GM10248 (cell line): ENCODE measurements around the gene CPLANE1.
"Not testable (repeated sequence)": the region's sequence is repeated elsewhere in the genome, so short reads cannot be mapped to it uniquely, and the experiment has no call there.

ENCODE experiments used
- CTCF ChIA-PET: fragments of 300-600 bp; sonication (Branson Sonifier 250); formaldehyde crosslinking; extraction: SDS; loops from one replicate; lab custom pipeline; 2021; ENCODE audit warnings: antibody characterized with exemption; lab: Yijun Ruan, JAX
- POLR2A ChIA-PET: fragments of 350-650 bp; sonication (Branson Sonifier 250); formaldehyde crosslinking; extraction: SDS; loops from one replicate; lab custom pipeline; 2020; ENCODE audit warnings: antibody characterized with exemption; lab: Yijun Ruan, JAX
- DNase-seq: peaks from one replicate; pipeline ENCODE4 v3.0.0; 2012; ENCODE audit errors: extremely low spot score
- TF ChIP-seq, protein P1 (sequence below): IDR thresholded peaks from 2 replicates; pipeline ENCODE4 v1.5.1; 2012; ENCODE audit warnings: mild to moderate bottlenecking, low read depth; ENCODE audit errors: extremely low read depth, missing control alignments, control extremely low read depth

The CPLANE1 gene

DNA sequence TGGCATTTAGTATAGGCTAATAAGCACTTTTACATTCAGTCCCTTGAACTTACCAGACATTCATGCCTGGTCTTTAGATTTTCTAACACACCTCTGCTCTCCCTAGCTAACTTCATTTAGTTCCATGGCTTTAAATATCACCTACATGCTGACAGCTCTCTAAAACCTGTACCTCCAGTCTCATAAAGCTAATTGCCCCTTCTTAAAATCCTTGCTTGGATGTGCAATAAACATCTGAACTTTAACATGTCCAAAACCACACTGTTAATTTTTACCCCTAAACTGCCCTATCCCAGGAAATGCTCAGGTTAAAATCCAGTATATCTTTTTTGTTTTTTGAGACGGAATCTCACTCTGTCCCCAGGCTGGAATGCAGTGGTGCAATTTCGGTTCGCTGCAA lies 139.8 kb downstream of the CPLANE1 start:
- DNase-seq = no peak
- CTCF ChIA-PET = interaction anchor here (0.8 to 1.4 kb wide), 2 partner anchors 10 to 11 kb away, joined by 3 to 4 read pairs; no protein-coding TSS in a partner anchor
- TF ChIP-seq, protein P1, sequence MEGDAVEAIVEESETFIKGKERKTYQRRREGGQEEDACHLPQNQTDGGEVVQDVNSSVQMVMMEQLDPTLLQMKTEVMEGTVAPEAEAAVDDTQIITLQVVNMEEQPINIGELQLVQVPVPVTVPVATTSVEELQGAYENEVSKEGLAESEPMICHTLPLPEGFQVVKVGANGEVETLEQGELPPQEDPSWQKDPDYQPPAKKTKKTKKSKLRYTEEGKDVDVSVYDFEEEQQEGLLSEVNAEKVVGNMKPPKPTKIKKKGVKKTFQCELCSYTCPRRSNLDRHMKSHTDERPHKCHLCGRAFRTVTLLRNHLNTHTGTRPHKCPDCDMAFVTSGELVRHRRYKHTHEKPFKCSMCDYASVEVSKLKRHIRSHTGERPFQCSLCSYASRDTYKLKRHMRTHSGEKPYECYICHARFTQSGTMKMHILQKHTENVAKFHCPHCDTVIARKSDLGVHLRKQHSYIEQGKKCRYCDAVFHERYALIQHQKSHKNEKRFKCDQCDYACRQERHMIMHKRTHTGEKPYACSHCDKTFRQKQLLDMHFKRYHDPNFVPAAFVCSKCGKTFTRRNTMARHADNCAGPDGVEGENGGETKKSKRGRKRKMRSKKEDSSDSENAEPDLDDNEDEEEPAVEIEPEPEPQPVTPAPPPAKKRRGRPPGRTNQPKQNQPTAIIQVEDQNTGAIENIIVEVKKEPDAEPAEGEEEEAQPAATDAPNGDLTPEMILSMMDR = no peak
- POLR2A ChIA-PET = no interaction called here

DNA sequence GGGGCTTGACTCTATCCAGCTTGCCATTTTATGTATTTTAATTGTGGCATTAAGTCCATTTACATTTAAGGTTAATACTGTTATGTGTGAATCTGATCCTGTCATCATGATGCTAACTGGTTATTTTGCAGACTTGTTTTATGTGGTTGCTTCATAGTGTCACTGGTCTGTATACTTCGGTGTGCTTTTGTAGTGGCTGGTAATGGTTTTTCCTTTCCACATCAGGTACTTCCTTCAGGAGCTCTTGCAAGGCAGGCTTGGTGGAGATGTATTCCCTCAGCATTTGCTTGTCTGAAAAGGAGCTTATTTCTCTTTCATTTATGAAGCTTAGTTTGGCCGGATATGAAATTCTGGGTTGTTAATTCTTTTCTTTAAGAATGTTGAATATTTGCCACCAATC lies 145.9 kb downstream of the CPLANE1 start:
- DNase-seq = no peak
- CTCF ChIA-PET = interaction anchor here (1.1 kb wide), 1 partner anchor 32 kb away, joined by 4 read pairs; no protein-coding TSS in a partner anchor
- POLR2A ChIA-PET = no interaction called here
- TF ChIP-seq, protein P1 = no peak

DNA sequence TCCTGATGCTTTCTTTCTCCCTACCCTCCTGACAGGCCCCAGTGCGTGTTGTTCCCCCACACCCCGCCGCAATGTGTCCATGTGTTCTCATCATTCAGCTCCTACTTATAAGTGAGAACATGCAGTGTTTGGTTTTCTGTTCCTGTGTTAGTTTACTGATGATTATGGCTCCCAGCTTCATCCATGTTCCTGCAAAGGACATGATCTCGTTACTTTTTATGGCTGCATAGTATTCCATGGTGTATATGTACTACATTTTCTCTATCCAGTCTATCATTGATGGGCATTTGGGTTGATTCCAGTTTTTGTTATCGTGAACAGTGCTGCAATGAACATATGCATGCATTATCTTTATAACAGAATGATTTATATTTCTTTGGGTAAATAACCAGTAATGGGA lies 149.9 kb downstream of the CPLANE1 start:
- DNase-seq, POLR2A ChIA-PET: not testable (repeated sequence)

DNA sequence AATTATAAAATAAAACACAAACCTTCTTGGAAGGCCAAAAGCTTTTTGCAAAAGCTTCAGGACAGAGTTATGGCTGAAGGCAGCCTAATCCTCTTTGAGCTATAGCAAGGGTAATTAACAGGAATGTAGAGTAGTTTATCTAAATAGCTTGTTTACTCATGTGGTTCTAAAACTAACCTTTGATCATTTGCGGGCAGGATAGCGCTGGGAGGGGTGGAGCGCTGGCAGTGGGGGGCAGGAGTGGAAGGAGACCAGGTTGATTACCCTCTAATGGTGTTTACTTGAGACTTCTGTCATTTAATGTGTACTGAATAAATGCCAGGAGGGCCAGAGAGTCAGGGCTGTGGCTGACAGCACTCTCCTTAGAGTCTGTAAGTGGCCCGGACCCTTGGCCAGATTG lies 155.4 kb downstream of the CPLANE1 start:
- DNase-seq, POLR2A ChIA-PET, CTCF ChIA-PET: not testable (repeated sequence)

More for the DNA sequence above, 149.9 kb downstream of the CPLANE1 start:
- CTCF ChIA-PET = interaction anchor here (1.6 to 2.0 kb wide), 2 partner anchors 8 to 10 kb away, joined by 4 to 8 read pairs; no protein-coding TSS in a partner anchor

DNA sequence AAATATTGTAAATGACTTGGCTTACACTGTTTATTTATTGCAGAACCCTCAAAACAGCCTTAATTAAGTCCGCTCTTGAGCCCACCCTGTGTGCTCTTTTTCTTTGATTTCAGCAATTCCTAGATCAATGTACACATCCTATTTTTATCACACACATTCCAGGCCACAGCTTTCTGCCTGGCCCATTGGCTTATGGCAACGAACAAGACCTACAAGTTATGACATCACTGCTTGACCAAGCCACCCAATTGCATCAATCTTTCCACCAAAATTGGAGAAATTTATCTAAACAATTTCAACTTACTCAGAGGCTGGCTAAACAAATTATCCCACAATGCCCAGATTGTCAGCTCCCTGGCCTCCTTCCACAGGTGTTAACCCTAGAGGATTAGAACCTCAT lies 158.4 kb downstream of the CPLANE1 start:
- ChIA-PET POLR2A (no interaction called here), CTCF (interaction anchor here (1.0 to 1.5 kb wide), 3 partner anchors 9 to 86 kb away, joined by 3 to 8 read pairs (median 4); no protein-coding TSS in a partner anchor)
- TF ChIP-seq, protein P1 = no peak
- DNase-seq = no peak

DNA sequence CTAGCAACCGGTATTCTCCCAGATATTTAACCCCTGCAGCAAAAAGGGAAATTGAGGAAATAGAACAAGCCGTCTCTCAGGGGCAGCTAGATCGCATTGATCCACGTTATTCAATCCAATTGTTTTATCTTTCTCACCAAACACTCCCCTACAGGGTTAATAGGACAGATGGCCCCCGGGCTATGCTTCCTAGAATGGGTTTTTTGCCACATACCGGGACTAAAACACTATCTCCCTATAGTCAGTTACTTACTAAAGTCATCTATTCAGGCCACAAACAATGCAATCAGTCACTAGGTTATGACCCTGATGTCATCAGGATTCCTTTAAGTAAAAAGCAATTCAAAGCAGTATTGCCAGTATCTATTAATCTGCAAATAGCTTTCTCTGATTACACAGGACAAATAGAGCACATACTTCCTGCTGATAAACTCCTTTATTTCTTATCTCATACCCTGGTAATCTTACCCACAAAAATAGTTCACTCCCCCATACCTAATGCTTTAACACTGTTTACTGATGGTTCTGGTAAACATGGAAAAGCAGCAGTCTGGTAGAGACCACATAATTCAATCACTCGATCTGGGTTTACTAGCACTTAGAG lies 159.0 kb downstream of the CPLANE1 start:
- ChIA-PET POLR2A (no interaction called here), CTCF (interaction anchor here (1.3 to 1.5 kb wide), 3 partner anchors 10 to 85 kb away, joined by 3 to 8 read pairs (median 3); no protein-coding TSS in a partner anchor)

DNA sequence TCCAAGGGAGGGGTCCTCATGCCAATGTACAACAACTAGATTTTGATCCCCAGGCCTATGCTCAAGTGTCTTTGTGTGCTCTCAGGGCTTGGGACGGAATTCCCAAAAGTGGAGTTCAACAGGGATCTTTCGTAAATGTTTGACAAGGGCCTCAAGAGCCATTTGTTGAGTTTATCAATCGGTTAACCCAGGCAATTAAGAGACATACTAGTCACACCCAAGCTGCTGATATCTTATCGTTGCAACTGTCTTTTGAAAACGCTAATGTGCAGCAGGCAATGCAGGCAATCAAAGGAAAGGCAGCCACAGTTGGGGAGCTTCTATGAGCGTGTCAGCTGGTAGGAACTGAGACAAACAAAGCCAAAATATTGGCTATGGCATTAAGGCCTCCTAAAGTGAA lies 161.2 kb downstream of the CPLANE1 start:
- no peak for DNase-seq
- POLR2A ChIA-PET = no interaction called here
- TF ChIP-seq, protein P1 = no peak
- CTCF ChIA-PET = interaction anchor here (2.5 kb wide), 1 partner anchor 16 kb away, joined by 6 read pairs; no protein-coding TSS in a partner anchor

More for the DNA sequence above, 159.0 kb downstream of the CPLANE1 start:
- TF ChIP-seq, protein P1 = no peak
- no peak for DNase-seq
